SH-SY5Y (cell line): Measurements from ENCODE around the gene ARHGEF1.

Source experiments
- GATA2 ChIP-seq: IDR thresholded peaks from 2 replicates; pipeline ENCODE4 v1.6.1; 2011; ENCODE audit warnings: mild to moderate bottlenecking, low read depth, low read length
- GATA3 ChIP-seq: IDR thresholded peaks from 2 replicates; pipeline ENCODE4 v1.6.1; 2011; ENCODE audit warnings: low read depth, mild to moderate bottlenecking, low read length, moderate library complexity

DNA sequence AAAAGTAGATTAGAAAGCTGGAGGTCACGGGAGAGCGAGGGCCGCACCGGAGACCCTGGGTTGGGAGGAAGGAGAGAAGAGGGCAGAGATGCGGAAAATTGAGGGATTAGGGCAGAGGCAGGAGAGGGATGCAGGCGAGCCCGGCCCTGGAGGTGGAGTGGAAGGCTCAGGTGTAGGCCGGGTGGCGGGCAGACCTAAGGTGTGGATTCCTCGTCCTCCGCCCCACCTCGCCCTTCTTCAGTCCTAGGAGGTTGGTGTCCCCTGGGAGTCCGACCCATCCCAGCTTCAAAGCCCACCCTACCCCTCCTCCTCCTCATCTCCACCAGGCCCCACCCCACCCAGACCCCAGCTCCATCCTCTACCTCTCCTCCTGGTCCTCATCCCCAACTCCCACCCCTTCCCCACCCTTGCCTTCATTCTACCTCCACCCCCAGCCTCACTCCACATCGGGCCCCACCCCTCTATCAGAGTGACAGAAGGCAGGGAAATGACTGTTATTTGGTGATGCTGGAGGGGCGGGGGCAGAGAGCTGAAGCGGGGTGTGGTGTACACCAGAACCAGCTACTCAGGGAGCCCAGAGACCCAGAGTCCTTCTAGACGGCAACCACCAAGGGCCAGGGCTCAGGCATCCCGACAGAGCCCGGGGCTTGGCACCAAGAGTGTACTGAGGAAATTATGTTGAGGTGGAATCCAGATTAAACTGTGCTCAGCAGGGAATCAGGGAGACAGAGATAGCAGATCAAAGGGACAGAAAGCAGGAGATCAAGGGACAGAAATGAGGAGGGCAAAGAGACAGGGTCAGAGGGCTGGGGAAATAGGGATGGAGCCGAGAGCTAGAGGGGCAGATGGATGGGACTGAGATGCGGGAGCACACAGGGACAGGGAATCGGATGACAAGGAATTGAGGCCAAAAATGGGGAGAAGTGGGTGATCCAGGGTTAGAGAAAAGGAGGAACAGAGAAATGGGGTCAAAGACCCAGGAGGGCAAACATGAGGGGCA lies 38.9 kb downstream of the ARHGEF1 start:
- TF ChIP-seq GATA2 (no peak), GATA3 (no peak)
